OCI-LY7 (cell line): ENCODE results near the gene ALG9. TPM values are rescaled to one million over a fixed set of nuclear protein-coding genes. Genes with fewer than 3 reads are reported as not detected.

Source experiments
- BruUV-seq: library from RNA; stranded (reverse); fragments of 400-500 nt; replicated peaks from 2 replicates; lab custom pipeline; 2021; lab: Mats Ljungman, UMichigan
- CTCF ChIA-PET: fragments of 300-600 bp; sonication (Branson Sonifier 250); formaldehyde crosslinking; loops from one replicate; lab custom pipeline; 2022; ENCODE audit warnings: antibody characterized with exemption; ENCODE audit not compliant: unreplicated experiment; lab: Charles Lee
- POLR2A ChIA-PET: fragments of 300-600 bp; sonication (Branson Sonifier 250); formaldehyde crosslinking; loops from one replicate; lab custom pipeline; 2022; ENCODE audit warnings: antibody characterized with exemption; lab: Charles Lee
- DNase-seq: peaks from one replicate; pipeline ENCODE4 v3.0.0-alpha.2; 2015; ENCODE audit warnings: low spot score
- H2AFZ ChIP-seq: fragments of 200-600 bp; sonication (generic), shearing (Covaris generic); 2 replicates; pipeline ENCODE4 v1.6.1; 2014; ENCODE audit warnings: mild to moderate bottlenecking, antibody characterized with exemption, low read length, moderate library complexity
- H3K27ac ChIP-seq: fragments of 200-600 bp; sonication (generic); 2 replicates; pipeline ENCODE4 v1.5.1; 2014; ENCODE audit warnings: mixed run types, low read depth, mild to moderate bottlenecking, moderate library complexity, low read length, inconsistent platforms; ENCODE audit not compliant: poor library complexity, severe bottlenecking
- H3K36me3 ChIP-seq: fragments of 200-600 bp; sonication (generic); 2 replicates; pipeline ENCODE4 v1.6.1; 2014; ENCODE audit warnings: mild to moderate bottlenecking, antibody characterized with exemption, low read length, moderate library complexity, mixed read lengths; ENCODE audit not compliant: insufficient read depth
- H3K4me1 ChIP-seq: fragments of 200-600 bp; sonication (generic); 2 replicates; pipeline ENCODE4 v1.5.1; 2014; ENCODE audit warnings: mild to moderate bottlenecking, low read length; ENCODE audit not compliant: insufficient read depth, poor library complexity, severe bottlenecking
- H3K4me2 ChIP-seq: fragments of 200-600 bp; sonication (generic); 2 replicates; pipeline ENCODE4 v1.6.1; 2014; ENCODE audit warnings: mild to moderate bottlenecking, low read length
- H3K4me3 ChIP-seq: fragments of 200-600 bp; sonication (generic); 2 replicates; pipeline ENCODE4 v1.5.1; 2014; ENCODE audit warnings: mild to moderate bottlenecking, low read depth, low read length; ENCODE audit not compliant: poor library complexity, severe bottlenecking
- H3K79me2 ChIP-seq: fragments of 200-600 bp; sonication (generic); 2 replicates; pipeline ENCODE4 v1.6.1; 2016; ENCODE audit warnings: low read depth, mild to moderate bottlenecking, low read length, moderate library complexity, mixed read lengths; ENCODE audit not compliant: insufficient read depth
- H3K9me2 ChIP-seq: fragments of 200-600 bp; sonication (generic); 2 replicates; pipeline ENCODE4 v1.6.1; 2016; ENCODE audit warnings: mild to moderate bottlenecking, low read length, mixed read lengths; ENCODE audit not compliant: insufficient read depth
- H3K9me3 ChIP-seq: fragments of 200-600 bp; sonication (generic); 2 replicates; pipeline ENCODE4 v1.6.1; 2014; ENCODE audit warnings: mild to moderate bottlenecking, mixed run types, low read length, mixed read lengths
- H4K20me1 ChIP-seq: fragments of 200-600 bp; sonication (generic); 2 replicates; pipeline ENCODE4 v1.6.1; 2014; ENCODE audit warnings: mild to moderate bottlenecking, antibody characterized with exemption, low read length, moderate library complexity, mixed read lengths; ENCODE audit not compliant: insufficient read depth
- EZH2phosphoT487 ChIP-seq: fragments of 200-600 bp; sonication (generic); IDR thresholded peaks from 2 replicates; pipeline ENCODE4 v1.6.1; 2018; ENCODE audit warnings: low read depth, borderline replicate concordance, mild to moderate bottlenecking, mixed run types, antibody characterized with exemption, low read length, moderate library complexity, mixed read lengths
- intact Hi-C: fragments of 100-400 bp; cut with micrococcal nuclease; formaldehyde crosslinking; loops from one replicate; pipeline ENCODE4 v1.10.0; 2022; ENCODE audit not compliant: unreplicated experiment
- total RNA-seq, 2 experiments: library from RNA; depleted of rRNA in 1 of 2; stranded (reverse); fragments of >200 nt in 1 of 2; shearing (Covaris generic) in 1 of 2; gene quantifications; 2 replicates each; pipeline ENCODE4 v1.2.3, GENCODE V29; 2014 to 2022
- TF ChIP-seq, protein P1 (sequence below): fragments of 200-600 bp; sonication (generic); conservative IDR thresholded peaks from 2 replicates; pipeline ENCODE4 v1.5.1; 2014; ENCODE audit warnings: mild to moderate bottlenecking, antibody characterized with exemption, low read length, moderate library complexity, mixed read lengths

Gene ALG9
- total RNA-seq, 2 experiments from 2014 or later = 16.8 to 21.6 TPM

- Histone ChIP-seq H4K20me1 (no peaks in the 10 kb centered on the region), H3K9me2 (no peaks in the 10 kb centered on the region), H3K4me2 (no peak overlapping the region), H3K79me2 (no peaks in the 10 kb centered on the region), H3K4me1 (no peaks in the 10 kb centered on the region), H3K4me3 (no peak overlapping the region), H3K9me3 (no peaks in the 10 kb centered on the region), H2AFZ (no peak overlapping the region), H3K36me3 (peaks cover 97% of the 10 kb centered on the region), H3K27ac (no peak overlapping the region)
- TF ChIP-seq, protein P1, sequence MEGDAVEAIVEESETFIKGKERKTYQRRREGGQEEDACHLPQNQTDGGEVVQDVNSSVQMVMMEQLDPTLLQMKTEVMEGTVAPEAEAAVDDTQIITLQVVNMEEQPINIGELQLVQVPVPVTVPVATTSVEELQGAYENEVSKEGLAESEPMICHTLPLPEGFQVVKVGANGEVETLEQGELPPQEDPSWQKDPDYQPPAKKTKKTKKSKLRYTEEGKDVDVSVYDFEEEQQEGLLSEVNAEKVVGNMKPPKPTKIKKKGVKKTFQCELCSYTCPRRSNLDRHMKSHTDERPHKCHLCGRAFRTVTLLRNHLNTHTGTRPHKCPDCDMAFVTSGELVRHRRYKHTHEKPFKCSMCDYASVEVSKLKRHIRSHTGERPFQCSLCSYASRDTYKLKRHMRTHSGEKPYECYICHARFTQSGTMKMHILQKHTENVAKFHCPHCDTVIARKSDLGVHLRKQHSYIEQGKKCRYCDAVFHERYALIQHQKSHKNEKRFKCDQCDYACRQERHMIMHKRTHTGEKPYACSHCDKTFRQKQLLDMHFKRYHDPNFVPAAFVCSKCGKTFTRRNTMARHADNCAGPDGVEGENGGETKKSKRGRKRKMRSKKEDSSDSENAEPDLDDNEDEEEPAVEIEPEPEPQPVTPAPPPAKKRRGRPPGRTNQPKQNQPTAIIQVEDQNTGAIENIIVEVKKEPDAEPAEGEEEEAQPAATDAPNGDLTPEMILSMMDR = no peak
- no peak for TF ChIP-seq EZH2phosphoT487
- ChIA-PET POLR2A (interaction anchor here (1.5 kb wide), 1 partner anchor 12 kb away, joined by 5 read pairs; no protein-coding TSS in a partner anchor), CTCF (no interaction called here)
- DNase-seq = no peak
- intact Hi-C loops = no loop called here
- no TSS peak for BruUV-seq
These were observed 123.2 kb downstream of the ALG9 start for GRCh38 chr11:111748035-111748804.

- Histone ChIP-seq H3K27ac (no peak overlapping the region), H3K4me1 (no peaks in the 10 kb centered on the region), H3K4me2 (no peak overlapping the region), H3K4me3 (no peak overlapping the region), H4K20me1 (no peaks in the 10 kb centered on the region), H2AFZ (no peak overlapping the region), H3K9me2 (no peaks in the 10 kb centered on the region), H3K36me3 (peaks cover 97% of the 10 kb centered on the region), H3K9me3 (no peaks in the 10 kb centered on the region), H3K79me2 (no peaks in the 10 kb centered on the region)
- intact Hi-C loops = no loop called here
- no peak for DNase-seq
- POLR2A ChIA-PET = interaction anchor here (0.6 kb wide), 2 partner anchors 8 to 129 kb away, joined by 3 read pairs; no protein-coding TSS in a partner anchor
- no peak for TF ChIP-seq EZH2phosphoT487
- TF ChIP-seq, protein P1 = no peak
- no TSS peak for BruUV-seq
- CTCF ChIA-PET = no interaction called here
These were observed 125.5 kb downstream of the ALG9 start for GRCh38 chr11:111745719-111746504.
